HG02798 (cell line): ENCODE data around the gene UBAP1L.
"Not testable (repeated sequence)": the region's sequence is repeated elsewhere in the genome, so short reads cannot be mapped to it uniquely, and the experiment has no call there.

ENCODE experiments used
- ATAC-seq: cut with Tn5 transposase; IDR thresholded peaks from one replicate; pipeline ENCODE4 v1.9.1; 2021; ENCODE audit warnings: mild to moderate bottlenecking; ENCODE audit not compliant: unreplicated experiment, poor library complexity

The UBAP1L gene

GRCh38 chr15:65115086-65115485 is at the start of gene UBAP1L:
Gene UBAP1L, minus strand, starts transcription at chr15:65115200. Its CDS starts 8,985 bp downstream, at chr15:65106215.
- no peak for ATAC-seq

GRCh38 chr15:65164139-65164538 is 49.1 kb upstream of the UBAP1L start:
- ATAC-seq, result no peak

GRCh38 chr15:65163041-65163440 is 48.0 kb upstream of the UBAP1L start:
- no peak for ATAC-seq

GRCh38 chr15:65156692-65157091 is 41.7 kb upstream of the UBAP1L start:
- ATAC-seq, result no peak

- no peak for ATAC-seq
Observed at GRCh38 chr15:65154720-65155119, 39.7 kb upstream of the UBAP1L start.

- ATAC-seq, result no peak
Observed at GRCh38 chr15:65147902-65148301, 32.9 kb upstream of the UBAP1L start.

- ATAC-seq, result no peak
Observed at GRCh38 chr15:65146438-65146837, 31.4 kb upstream of the UBAP1L start.

GRCh38 chr15:65138631-65139030 is 23.6 kb upstream of the UBAP1L start:
- not testable (repeated sequence) for ATAC-seq

- ATAC-seq, result not testable (repeated sequence)
Observed at GRCh38 chr15:65137893-65138292, 22.9 kb upstream of the UBAP1L start.

GRCh38 chr15:65137089-65137488 is 22.1 kb upstream of the UBAP1L start:
- not testable (repeated sequence) for ATAC-seq

GRCh38 chr15:65134538-65134937 is 19.5 kb upstream of the UBAP1L start:
- no peak for ATAC-seq

GRCh38 chr15:65133548-65134200 is 18.7 kb upstream of the UBAP1L start, which contains the start of gene PDCD7:
Gene PDCD7, minus strand, starts transcription at chr15:65133808. Its CDS starts 27 bp downstream, at chr15:65133781.
- peak; percentile 84 for ATAC-seq

GRCh38 chr15:65132878-65133547 is 18.0 kb upstream of the UBAP1L start:
- peak; percentile 44 for ATAC-seq

GRCh38 chr15:65130941-65131340 is 15.9 kb upstream of the UBAP1L start:
- no peak for ATAC-seq

- ATAC-seq, result no peak
Observed at GRCh38 chr15:65115542-65115941, 542 bp upstream of the UBAP1L start.

- no peak for ATAC-seq
Observed at GRCh38 chr15:65110676-65111292, 4.2 kb downstream of the UBAP1L start.

- ATAC-seq, result no peak
Observed at GRCh38 chr15:65106011-65106590, 8.9 kb downstream of the UBAP1L start.

GRCh38 chr15:65105038-65105437 is 10.0 kb downstream of the UBAP1L start:
- no peak for ATAC-seq

GRCh38 chr15:65102912-65103311 is 12.1 kb downstream of the UBAP1L start:
- ATAC-seq, result no peak

- no peak for ATAC-seq
Observed at GRCh38 chr15:65101891-65102708, 12.9 kb downstream of the UBAP1L start.
